ENCODE measurements around the gene FIG4.

GRCh38 chr6:109795994-109796555, 105.0 kb downstream of the FIG4 start:
- no peak for TF ChIP-seq POLR2A (IDR thresholded peaks at IDR 0.05)
- TF ChIP-seq CTCF (IDR thresholded peaks at IDR 0.05), result no peak

All from stomach (tissue), 4 donors.